ENCODE data around the gene BANP. TPM values are rescaled to one million over a fixed set of nuclear protein-coding genes. Genes with fewer than 3 reads are reported as not detected.
"Not testable (repeated sequence)": the region's sequence is repeated elsewhere in the genome, so short reads cannot be mapped to it uniquely, and the experiment has no call there.

Gene BANP
- total RNA-seq, 6 experiments from 2014 or later: 15.6 to 19.0 (median 16.2) TPM

DNA sequence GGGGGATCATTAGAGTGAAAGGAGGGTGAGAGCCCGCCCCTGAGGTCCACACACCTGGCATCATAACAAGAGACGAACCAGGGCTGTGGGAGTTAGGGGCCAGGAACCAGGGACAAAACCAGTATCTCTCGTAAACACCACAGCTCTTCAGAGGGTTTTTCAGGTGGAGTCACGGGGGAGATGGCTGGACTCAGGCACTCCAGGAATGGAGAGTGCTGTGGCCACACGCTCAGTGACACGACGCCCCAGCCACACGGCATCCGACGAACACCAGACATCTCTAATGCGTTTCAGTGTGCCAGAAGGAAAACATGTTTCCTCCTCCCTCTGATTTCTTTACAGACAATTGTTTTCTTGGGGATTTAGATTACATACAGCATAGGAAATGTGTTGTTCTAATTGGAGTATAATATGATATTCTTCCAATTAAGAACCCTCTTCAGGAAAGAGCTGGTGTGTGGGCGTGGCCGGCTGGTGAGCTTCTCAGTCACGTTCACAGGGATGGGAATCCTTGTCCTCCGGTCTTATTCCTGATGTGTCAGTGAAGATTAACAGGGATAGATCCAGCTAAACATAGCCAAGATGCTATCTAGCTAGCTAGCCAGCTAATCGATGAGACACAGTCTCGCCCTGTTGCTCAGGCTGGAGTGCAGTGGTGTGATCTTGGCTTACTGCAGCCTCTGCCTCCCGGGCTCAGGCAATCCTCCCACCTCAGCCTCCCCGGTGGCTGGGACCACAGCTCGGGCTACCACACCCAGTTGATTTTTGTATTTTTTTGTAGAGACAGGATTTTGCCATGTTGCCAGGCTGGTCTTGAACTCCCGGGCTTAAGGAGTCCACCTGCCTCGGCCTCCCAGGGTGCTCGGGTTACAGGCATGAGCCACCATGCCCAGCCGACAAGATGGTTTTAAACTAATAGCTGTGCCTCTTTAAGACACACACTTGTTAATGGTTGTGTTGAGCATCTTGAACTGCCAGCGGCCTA lies 98.6 kb downstream of the BANP start:
- Mint-ChIP-seq H3K36me3 (ENCODE audit: low read depth) (peaks cover 22% of the 10 kb centered on the region), H3K27me3 (ENCODE audit: insufficient read depth) (no peaks in the 10 kb centered on the region), H3K27ac (no peak overlapping the region), H3K4me3 (no peak overlapping the region), H3K9me3 (no peaks in the 10 kb centered on the region), H3K4me1 (ENCODE audit: low read depth) (no peaks in the 10 kb centered on the region)
- TF ChIP-seq, protein P1, sequence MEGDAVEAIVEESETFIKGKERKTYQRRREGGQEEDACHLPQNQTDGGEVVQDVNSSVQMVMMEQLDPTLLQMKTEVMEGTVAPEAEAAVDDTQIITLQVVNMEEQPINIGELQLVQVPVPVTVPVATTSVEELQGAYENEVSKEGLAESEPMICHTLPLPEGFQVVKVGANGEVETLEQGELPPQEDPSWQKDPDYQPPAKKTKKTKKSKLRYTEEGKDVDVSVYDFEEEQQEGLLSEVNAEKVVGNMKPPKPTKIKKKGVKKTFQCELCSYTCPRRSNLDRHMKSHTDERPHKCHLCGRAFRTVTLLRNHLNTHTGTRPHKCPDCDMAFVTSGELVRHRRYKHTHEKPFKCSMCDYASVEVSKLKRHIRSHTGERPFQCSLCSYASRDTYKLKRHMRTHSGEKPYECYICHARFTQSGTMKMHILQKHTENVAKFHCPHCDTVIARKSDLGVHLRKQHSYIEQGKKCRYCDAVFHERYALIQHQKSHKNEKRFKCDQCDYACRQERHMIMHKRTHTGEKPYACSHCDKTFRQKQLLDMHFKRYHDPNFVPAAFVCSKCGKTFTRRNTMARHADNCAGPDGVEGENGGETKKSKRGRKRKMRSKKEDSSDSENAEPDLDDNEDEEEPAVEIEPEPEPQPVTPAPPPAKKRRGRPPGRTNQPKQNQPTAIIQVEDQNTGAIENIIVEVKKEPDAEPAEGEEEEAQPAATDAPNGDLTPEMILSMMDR (IDR thresholded peaks at IDR 0.05): no peak
- DNase-seq: no peak

DNA sequence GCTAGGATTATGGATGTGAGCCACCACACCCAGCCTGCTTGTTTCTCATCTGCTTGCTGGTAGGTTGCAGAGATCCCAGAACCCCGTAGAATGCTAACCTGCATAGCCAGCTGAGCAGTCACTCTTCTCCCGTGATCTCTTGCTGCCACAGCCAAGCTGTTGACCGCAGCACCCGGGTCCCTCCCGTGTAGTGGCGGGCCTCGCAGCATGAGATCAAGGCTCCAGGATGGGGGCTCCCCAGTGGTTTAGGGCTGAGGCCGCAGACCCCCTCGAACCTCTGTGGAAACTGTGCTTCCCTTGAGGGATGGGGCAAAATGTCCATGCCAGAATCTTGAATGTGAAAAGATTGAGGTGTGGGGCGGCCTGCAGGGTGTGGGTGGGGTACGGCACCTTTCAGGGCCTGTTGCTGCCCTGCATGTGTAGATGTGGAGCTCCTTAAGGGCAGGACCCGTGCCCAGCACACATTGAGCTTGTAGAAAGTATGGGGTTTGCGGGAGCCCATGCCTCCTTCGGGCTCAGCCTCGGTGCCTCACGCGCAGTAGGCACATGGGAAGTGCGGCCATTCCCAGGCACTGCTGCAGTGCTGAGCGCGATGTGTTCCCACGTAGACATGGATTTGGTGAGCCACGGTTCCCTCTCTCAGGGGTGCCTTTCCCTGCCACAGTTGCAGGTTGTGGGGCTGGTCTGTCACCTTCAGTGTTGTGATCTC lies 99.9 kb downstream of the BANP start:
- H3K4me3 Mint-ChIP-seq: no peak overlapping the region
- H3K27ac Mint-ChIP-seq: no peak overlapping the region
- no peaks in the 10 kb centered on the region for H3K9me3 Mint-ChIP-seq
- peaks cover 22% of the 10 kb centered on the region for H3K36me3 Mint-ChIP-seq (ENCODE audit: low read depth)
- DNase-seq: no peak
- no peaks in the 10 kb centered on the region for H3K27me3 Mint-ChIP-seq (ENCODE audit: insufficient read depth)
- H3K4me1 Mint-ChIP-seq (ENCODE audit: low read depth): no peaks in the 10 kb centered on the region
- TF ChIP-seq, protein P1 (IDR thresholded peaks at IDR 0.05): no peak

DNA sequence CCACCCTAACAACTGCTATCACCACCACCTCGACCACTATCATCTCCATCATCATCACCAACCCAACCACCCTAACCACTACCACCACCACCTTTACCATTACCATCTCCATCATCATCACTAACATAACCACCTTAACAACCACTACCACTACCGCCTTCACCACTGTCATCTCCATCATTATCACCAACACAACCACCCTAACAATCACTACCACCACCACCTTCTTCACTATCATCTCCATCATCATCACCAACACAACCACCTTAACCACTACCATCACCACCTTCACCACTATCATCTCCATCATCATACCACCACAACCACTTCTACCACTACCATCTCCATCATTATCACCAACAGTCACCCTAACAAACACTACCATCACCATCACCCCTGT lies 101.4 kb downstream of the BANP start:
- Mint-ChIP-seq H3K27ac (no peak overlapping the region), H3K4me1 (ENCODE audit: low read depth) (no peaks in the 10 kb centered on the region), H3K4me3 (no peak overlapping the region), H3K36me3 (ENCODE audit: low read depth) (peaks cover 22% of the 10 kb centered on the region), H3K9me3 (no peaks in the 10 kb centered on the region), H3K27me3 (ENCODE audit: insufficient read depth) (no peaks in the 10 kb centered on the region; the same call in 1 of the 2 replicates)
- TF ChIP-seq, protein P1 (IDR thresholded peaks at IDR 0.05): no peak
- no peak for DNase-seq

DNA sequence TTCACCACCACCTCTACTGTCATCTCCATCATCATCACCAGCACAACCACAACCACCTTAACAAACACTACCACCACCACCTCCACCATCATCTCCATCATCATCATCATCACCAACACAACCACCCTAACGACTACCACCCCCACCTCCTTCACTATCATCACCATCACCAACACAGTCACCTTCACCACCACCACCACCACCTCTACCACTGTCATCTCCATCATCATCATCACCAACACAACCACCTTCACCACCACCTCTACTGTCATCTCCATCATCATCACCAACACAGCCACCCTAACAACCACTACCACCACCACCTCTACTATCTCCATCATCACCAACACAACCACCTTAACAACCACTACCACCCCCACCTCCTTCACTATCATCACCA lies 102.2 kb downstream of the BANP start:
- H3K27me3 Mint-ChIP-seq (ENCODE audit: insufficient read depth); H3K4me1 Mint-ChIP-seq (ENCODE audit: low read depth); DNase-seq; H3K27ac Mint-ChIP-seq; H3K4me3 Mint-ChIP-seq; H3K9me3 Mint-ChIP-seq: not testable (repeated sequence)
- peaks cover 18% of the 10 kb centered on the region for H3K36me3 Mint-ChIP-seq (ENCODE audit: low read depth)

DNA sequence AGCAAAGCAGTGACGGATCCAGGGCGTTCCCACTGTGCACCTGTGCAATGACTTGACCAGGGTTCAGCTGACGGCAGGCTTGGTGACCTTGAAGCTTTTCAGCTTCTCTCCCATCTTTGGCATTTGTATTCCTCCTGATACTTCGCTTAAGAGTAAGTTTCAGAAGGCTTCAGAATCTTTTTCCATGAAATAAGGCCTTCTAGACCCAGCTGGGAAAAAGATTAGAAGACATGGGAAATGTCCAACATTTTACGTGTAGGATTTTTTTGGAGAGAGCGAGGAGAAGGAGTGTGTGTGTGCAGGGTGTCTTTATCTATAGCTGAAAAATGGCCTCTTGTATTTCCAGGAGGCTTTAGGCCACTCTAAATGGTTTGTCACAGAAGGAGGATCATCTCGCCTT lies 104.1 kb downstream of the BANP start:
- no peak overlapping the region for H3K4me3 Mint-ChIP-seq
- no peaks in the 10 kb centered on the region for H3K9me3 Mint-ChIP-seq
- no peak overlapping the region for H3K27ac Mint-ChIP-seq
- H3K36me3 Mint-ChIP-seq (ENCODE audit: low read depth): no peaks in the 10 kb centered on the region
- no peak for DNase-seq
- TF ChIP-seq, protein P1 (IDR thresholded peaks at IDR 0.05): no peak
- no peaks in the 10 kb centered on the region; the same call in 1 of the 2 replicates for H3K27me3 Mint-ChIP-seq (ENCODE audit: insufficient read depth)
- no peaks in the 10 kb centered on the region for H3K4me1 Mint-ChIP-seq (ENCODE audit: low read depth)

DNA sequence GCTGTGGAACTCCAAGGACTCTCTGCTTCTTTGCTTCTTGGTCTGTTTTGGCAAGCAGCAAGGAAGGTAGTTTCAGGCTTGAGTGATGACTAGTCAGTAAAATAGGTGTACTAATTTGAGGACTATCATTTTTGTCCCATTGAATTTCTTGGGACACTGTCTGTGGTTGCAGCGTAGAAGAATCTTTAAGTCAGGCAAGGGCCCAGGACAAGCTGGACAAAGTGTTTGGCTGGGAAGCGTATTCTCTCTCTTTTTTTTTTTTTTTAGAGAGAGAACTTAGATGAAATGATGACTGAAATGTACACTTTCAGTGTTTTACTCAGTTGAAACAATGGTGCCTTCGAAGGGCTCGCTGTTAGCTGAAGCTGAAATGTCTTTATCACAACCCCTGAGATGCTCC lies 105.0 kb downstream of the BANP start:
- no peaks in the 10 kb centered on the region; the same call in 1 of the 2 replicates for H3K27me3 Mint-ChIP-seq (ENCODE audit: insufficient read depth)
- TF ChIP-seq, protein P1 (IDR thresholded peaks at IDR 0.05): no peak
- H3K27ac Mint-ChIP-seq: no peak overlapping the region
- H3K36me3 Mint-ChIP-seq (ENCODE audit: low read depth): no peaks in the 10 kb centered on the region
- H3K4me3 Mint-ChIP-seq: no peak overlapping the region
- peaks cover 2% of the 10 kb centered on the region for H3K4me1 Mint-ChIP-seq (ENCODE audit: low read depth)
- no peak for DNase-seq
- H3K9me3 Mint-ChIP-seq: no peaks in the 10 kb centered on the region
